ENCODE data around the gene GRIN1.

Gene GRIN1

DNA sequence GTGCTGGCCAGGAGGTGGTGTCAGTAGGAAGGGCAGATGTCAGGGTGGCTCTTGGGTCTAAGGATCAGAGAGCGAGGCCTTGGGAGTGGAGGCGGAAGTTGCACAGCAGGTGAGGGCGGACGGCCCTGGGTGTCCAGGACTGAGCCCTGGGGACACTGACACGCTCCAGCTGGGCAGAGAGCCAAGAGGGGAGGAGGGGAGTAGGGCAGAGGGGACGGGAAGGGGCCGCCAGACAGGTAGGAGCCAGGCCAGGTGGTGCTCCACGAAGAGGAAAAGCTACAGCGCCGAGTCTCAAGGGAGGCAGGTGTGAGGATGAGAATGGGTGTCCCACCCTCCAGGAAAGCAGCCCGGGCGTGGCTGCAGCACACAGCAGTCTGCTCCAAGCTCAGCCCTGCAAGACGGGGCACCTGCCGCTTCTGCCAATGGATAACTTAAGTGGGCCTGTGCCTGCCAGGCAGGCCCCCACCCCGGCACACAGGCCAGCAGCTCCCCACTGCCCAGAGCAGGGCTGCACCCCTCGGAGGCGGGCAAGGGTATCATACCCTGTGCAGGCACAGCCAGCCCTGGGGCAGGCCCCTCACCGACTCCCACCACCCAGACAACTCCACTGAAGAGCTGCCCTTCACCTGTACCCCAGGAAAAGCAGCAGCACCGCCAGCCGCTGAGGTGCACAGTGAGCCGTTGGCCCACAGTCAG is 56.7 kb downstream of the GRIN1 start (continued):
- TF ChIP-seq, protein P1, sequence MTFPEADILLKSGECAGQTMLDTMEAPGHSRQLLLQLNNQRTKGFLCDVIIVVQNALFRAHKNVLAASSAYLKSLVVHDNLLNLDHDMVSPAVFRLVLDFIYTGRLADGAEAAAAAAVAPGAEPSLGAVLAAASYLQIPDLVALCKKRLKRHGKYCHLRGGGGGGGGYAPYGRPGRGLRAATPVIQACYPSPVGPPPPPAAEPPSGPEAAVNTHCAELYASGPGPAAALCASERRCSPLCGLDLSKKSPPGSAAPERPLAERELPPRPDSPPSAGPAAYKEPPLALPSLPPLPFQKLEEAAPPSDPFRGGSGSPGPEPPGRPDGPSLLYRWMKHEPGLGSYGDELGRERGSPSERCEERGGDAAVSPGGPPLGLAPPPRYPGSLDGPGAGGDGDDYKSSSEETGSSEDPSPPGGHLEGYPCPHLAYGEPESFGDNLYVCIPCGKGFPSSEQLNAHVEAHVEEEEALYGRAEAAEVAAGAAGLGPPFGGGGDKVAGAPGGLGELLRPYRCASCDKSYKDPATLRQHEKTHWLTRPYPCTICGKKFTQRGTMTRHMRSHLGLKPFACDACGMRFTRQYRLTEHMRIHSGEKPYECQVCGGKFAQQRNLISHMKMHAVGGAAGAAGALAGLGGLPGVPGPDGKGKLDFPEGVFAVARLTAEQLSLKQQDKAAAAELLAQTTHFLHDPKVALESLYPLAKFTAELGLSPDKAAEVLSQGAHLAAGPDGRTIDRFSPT (tag by site-specific recombination; IDR thresholded peaks at IDR 0.05) = peak; percentile 28; the same call in 1 of the 2 replicates
- TF ChIP-seq ZBTB8A (tag by site-specific recombination; IDR thresholded peaks at IDR 0.05) = peak; percentile 39; the same call in 1 of the 2 replicates
- no peak for TF ChIP-seq ZNF792 (tag by site-specific recombination; IDR thresholded peaks at IDR 0.05)
- TF ChIP-seq BCL11B (tag by site-specific recombination; IDR thresholded peaks at IDR 0.05; ENCODE audit: low read depth) = peak; percentile 66; the same call in 1 of the 2 replicates
- no peak for TF ChIP-seq YY2 (tag by site-specific recombination; IDR thresholded peaks at IDR 0.05)
- TF ChIP-seq ZNF626 (tag by site-specific recombination; IDR thresholded peaks at IDR 0.05) = no peak
- TF ChIP-seq, protein P2, sequence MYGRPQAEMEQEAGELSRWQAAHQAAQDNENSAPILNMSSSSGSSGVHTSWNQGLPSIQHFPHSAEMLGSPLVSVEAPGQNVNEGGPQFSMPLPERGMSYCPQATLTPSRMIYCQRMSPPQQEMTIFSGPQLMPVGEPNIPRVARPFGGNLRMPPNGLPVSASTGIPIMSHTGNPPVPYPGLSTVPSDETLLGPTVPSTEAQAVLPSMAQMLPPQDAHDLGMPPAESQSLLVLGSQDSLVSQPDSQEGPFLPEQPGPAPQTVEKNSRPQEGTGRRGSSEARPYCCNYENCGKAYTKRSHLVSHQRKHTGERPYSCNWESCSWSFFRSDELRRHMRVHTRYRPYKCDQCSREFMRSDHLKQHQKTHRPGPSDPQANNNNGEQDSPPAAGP (tag by site-specific recombination; IDR thresholded peaks at IDR 0.05) = peak; percentile 46; the same call in 1 of the 2 replicates
- no peak for TF ChIP-seq ZNF664 (tag by site-specific recombination; IDR thresholded peaks at IDR 0.05)
- no peak for TF ChIP-seq ZNF138 (tag by site-specific recombination; IDR thresholded peaks at IDR 0.05; ENCODE audit: borderline replicate concordance)
- TF ChIP-seq, protein P3, sequence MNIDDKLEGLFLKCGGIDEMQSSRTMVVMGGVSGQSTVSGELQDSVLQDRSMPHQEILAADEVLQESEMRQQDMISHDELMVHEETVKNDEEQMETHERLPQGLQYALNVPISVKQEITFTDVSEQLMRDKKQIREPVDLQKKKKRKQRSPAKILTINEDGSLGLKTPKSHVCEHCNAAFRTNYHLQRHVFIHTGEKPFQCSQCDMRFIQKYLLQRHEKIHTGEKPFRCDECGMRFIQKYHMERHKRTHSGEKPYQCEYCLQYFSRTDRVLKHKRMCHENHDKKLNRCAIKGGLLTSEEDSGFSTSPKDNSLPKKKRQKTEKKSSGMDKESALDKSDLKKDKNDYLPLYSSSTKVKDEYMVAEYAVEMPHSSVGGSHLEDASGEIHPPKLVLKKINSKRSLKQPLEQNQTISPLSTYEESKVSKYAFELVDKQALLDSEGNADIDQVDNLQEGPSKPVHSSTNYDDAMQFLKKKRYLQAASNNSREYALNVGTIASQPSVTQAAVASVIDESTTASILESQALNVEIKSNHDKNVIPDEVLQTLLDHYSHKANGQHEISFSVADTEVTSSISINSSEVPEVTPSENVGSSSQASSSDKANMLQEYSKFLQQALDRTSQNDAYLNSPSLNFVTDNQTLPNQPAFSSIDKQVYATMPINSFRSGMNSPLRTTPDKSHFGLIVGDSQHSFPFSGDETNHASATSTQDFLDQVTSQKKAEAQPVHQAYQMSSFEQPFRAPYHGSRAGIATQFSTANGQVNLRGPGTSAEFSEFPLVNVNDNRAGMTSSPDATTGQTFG (tag by site-specific recombination; IDR thresholded peaks at IDR 0.05; ENCODE audit: borderline replicate concordance) = no peak
- peak; percentile 86; the same call in 1 of the 2 replicates for TF ChIP-seq ZNF423 (tag by site-specific recombination; IDR thresholded peaks at IDR 0.05)
- no peak for TF ChIP-seq SETDB1 (IDR thresholded peaks at IDR 0.05; ENCODE audit: insufficient read length, low read length)
- TF ChIP-seq, protein P4, sequence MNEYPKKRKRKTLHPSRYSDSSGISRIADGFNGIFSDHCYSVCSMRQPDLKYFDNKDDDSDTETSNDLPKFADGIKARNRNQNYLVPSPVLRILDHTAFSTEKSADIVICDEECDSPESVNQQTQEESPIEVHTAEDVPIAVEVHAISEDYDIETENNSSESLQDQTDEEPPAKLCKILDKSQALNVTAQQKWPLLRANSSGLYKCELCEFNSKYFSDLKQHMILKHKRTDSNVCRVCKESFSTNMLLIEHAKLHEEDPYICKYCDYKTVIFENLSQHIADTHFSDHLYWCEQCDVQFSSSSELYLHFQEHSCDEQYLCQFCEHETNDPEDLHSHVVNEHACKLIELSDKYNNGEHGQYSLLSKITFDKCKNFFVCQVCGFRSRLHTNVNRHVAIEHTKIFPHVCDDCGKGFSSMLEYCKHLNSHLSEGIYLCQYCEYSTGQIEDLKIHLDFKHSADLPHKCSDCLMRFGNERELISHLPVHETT (tag by site-specific recombination; IDR thresholded peaks at IDR 0.05) = no peak
- TF ChIP-seq GLI4 (tag by site-specific recombination; IDR thresholded peaks at IDR 0.05) = no peak
- TF ChIP-seq, protein P5, sequence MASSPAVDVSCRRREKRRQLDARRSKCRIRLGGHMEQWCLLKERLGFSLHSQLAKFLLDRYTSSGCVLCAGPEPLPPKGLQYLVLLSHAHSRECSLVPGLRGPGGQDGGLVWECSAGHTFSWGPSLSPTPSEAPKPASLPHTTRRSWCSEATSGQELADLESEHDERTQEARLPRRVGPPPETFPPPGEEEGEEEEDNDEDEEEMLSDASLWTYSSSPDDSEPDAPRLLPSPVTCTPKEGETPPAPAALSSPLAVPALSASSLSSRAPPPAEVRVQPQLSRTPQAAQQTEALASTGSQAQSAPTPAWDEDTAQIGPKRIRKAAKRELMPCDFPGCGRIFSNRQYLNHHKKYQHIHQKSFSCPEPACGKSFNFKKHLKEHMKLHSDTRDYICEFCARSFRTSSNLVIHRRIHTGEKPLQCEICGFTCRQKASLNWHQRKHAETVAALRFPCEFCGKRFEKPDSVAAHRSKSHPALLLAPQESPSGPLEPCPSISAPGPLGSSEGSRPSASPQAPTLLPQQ (tag by site-specific recombination; IDR thresholded peaks at IDR 0.05) = no peak
- TF ChIP-seq ZNF521 (tag by site-specific recombination; IDR thresholded peaks at IDR 0.05) = no peak
- TF ChIP-seq, protein P6, sequence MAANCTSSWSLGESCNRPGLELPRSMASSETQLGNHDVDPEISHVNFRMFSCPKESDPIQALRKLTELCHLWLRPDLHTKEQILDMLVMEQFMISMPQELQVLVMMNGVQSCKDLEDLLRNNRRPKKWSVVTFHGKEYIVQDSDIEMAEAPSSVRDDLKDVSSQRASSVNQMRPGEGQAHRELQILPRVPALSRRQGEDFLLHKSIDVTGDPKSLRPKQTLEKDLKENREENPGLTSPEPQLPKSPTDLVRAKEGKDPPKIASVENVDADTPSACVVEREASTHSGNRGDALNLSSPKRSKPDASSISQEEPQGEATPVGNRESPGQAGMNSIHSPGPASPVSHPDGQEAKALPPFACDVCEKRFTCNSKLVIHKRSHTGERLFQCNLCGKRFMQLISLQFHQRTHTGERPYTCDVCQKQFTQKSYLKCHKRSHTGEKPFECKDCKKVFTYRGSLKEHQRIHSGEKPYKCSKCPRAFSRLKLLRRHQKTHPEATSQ (tag by site-specific recombination; IDR thresholded peaks at IDR 0.05) = no peak
- TF ChIP-seq SP7 (tag by site-specific recombination; IDR thresholded peaks at IDR 0.05) = no peak
- TF ChIP-seq ZNF266 (tag by site-specific recombination; IDR thresholded peaks at IDR 0.05; ENCODE audit: low read depth) = no peak
- TF ChIP-seq ZIC2 (tag by site-specific recombination; IDR thresholded peaks at IDR 0.05) = peak; percentile 77
- TF ChIP-seq ZNF473 (tag by site-specific recombination; IDR thresholded peaks at IDR 0.05) = no peak
- peak; percentile 51; the same call in 1 of the 2 replicates for TF ChIP-seq KLF7 (tag by site-specific recombination; IDR thresholded peaks at IDR 0.05; ENCODE audit: borderline replicate concordance)
- no peak for TF ChIP-seq ZNF155 (tag by site-specific recombination; IDR thresholded peaks at IDR 0.05)
- TF ChIP-seq, protein P7, sequence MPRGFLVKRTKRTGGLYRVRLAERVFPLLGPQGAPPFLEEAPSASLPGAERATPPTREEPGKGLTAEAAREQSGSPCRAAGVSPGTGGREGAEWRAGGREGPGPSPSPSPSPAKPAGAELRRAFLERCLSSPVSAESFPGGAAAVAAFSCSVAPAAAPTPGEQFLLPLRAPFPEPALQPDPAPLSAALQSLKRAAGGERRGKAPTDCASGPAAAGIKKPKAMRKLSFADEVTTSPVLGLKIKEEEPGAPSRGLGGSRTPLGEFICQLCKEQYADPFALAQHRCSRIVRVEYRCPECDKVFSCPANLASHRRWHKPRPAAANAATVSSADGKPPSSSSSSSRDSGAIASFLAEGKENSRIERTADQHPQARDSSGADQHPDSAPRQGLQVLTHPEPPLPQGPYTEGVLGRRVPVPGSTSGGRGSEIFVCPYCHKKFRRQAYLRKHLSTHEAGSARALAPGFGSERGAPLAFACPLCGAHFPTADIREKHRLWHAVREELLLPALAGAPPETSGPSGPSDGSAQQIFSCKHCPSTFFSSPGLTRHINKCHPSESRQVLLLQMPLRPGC (tag by site-specific recombination; IDR thresholded peaks at IDR 0.05) = no peak
- TF ChIP-seq ZBTB7A (tag by site-specific recombination; IDR thresholded peaks at IDR 0.05; ENCODE audit: low read depth) = peak; percentile 50
- TF ChIP-seq EGR2 (tag by site-specific recombination; IDR thresholded peaks at IDR 0.05; ENCODE audit: low read depth) = peak; percentile 35; the same call in 1 of the 2 replicates
- 0 out of 2 replicates have a peak, but pooled peaks have one; percentile 22 for TF ChIP-seq SCRT1 (tag by site-specific recombination; IDR thresholded peaks at IDR 0.05; ENCODE audit: borderline replicate concordance)
- TF ChIP-seq ZNF112 (tag by site-specific recombination; IDR thresholded peaks at IDR 0.05) = no peak

All from HEK293 (cell line).